Measurements from ENCODE around the gene EHD1.

EHD1 gene

GRCh38 chr11:64872790-64873488, 5.5 kb downstream of the EHD1 start:
- no peak for DNase-seq (ENCODE audit: low read depth)

DNA sequence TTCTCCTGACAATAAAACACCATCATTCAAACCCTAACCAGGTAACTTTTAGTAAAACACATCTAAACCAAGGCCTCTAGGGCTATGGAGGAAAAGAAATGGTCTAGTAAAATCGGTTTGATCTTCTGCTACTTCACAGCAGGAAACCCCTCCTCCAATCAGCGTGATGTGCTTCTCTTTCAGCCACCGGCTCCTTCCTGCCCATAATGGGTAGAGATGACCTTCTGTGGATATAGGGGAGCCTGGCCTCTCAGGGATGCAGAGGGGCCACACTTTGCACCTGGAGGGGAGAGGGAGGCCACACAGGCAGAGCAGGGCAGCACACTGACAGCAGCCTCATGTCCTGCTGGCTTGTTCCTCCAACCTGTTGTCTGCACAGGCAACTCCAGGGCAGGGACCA, 6.9 kb downstream of the EHD1 start:
- no peak for DNase-seq (ENCODE audit: low read depth)

GRCh38 chr11:64870893-64871466, 7.4 kb downstream of the EHD1 start:
- no peak for DNase-seq (ENCODE audit: low read depth)

- no peak for DNase-seq (ENCODE audit: low read depth)
Observed at GRCh38 chr11:64870176-64870892, 8.1 kb downstream of the EHD1 start.

- DNase-seq (ENCODE audit: low read depth), result no peak
Observed at GRCh38 chr11:64869571-64870175, 8.7 kb downstream of the EHD1 start.

DNA sequence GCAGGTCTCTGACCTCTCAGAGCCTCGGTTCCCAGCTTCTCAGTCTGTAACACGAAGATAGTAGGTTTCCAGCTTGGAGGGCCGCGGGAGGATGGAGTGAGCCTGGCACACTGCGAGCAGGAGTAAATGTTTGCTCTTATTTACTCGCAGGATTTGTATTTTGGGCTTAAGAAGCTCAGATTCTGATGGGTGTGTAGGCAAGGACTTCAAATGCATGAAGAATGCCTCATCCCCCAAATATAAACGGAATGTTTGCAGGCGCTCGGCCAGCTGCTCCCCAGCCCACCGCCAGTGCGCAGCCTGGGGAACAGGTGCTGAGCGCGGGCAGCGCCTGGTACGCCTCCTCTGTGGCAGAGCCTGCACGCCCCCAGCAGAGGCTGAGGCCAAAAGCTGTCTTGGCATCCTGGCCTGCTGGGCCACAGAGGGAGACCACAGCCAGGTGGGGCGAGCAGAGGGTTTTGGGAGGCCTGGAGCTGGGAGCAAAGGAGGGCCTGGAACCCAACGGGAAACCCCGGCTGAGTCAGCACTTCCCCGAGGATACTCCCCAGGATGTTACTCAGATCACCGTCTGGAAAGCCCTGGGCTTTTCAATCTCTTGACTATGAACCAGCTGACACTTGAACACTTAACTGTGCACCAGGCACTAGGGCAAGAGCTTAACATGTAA, 9.4 kb downstream of the EHD1 start:
- no peak for DNase-seq (ENCODE audit: low read depth)

- no peak for DNase-seq (ENCODE audit: low read depth)
Observed at GRCh38 chr11:64867748-64868462, 10.5 kb downstream of the EHD1 start.

GRCh38 chr11:64866173-64866491, 12.3 kb downstream of the EHD1 start:
- DNase-seq (ENCODE audit: low read depth), result no peak

- DNase-seq (ENCODE audit: low read depth), result no peak
Observed at GRCh38 chr11:64865286-64866172, 12.9 kb downstream of the EHD1 start.

- DNase-seq (ENCODE audit: low read depth), result peak; percentile 56
Observed at GRCh38 chr11:64864473-64865285, 13.7 kb downstream of the EHD1 start.

- DNase-seq (ENCODE audit: low read depth), result no peak
Observed at GRCh38 chr11:64864135-64864472, 14.3 kb downstream of the EHD1 start.

DNA sequence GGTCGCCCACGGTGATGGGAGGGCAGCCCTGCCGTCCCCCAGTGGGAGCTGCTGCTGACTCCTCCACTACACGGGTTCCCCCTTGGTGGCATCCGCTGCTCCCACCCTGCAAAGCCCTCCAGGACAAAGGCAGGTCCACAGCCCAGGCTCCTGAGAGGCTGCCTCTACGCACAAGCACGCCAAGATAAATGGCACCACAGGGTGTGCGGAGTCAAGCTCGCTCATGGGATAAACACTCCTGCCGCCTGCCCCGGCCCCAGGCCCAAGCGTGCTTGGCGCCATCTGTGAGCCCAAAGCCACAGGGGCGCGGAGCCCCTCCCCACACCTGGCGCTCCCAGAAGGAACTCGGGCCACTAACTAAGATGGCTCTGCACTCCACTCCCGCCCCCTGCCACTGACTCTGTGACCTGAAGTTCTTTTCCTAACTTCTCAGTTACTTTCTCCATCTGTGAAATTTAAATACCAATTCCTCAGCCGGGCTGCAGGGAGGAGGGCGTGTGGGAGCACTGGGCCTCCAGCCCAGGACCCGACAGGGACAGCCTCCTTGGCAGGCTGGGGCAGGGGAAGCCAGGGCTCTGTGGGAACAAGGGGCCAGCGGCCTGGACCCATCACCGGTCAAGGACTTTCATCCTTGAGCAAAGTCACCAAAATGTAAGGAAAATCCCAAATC, 14.9 kb downstream of the EHD1 start:
- DNase-seq (ENCODE audit: low read depth), result no peak

- no peak for DNase-seq (ENCODE audit: low read depth)
Observed at GRCh38 chr11:64862987-64863390, 15.4 kb downstream of the EHD1 start.

DNA sequence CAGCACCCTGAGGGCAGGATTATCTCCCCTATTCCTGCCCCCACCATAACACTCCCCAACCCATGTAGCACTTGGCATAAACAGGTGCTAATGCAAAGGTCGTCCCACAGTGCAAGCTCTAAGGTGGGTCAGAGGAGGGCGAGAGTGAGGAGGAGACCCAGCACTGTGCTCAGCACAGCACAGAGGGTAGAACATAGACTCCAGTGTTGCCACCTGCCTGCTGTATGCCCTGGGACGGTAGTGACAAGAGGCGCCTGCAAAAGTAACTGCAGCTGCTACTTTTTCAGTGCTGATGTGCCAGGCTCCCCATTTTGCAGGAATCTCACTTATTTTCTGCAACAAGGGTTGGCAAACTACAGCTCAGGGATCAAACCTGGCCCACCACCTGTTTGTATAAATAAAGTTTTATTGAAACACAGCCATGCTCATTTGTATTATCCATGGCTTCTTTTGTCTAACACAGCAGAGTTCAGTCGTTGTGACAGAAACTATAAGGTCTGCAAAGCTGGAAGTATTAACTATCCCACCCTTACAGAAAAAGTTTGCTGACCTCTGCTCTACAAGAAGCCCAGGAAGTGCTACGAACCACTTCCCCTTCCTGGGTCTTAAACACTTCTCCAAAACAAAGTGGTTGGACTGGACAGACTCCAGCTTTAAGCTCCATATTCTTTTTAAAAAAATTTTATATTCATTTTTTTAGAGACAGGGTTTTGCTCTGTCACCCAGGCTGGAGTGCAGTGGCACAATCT, 17.0 kb downstream of the EHD1 start:
- no peak for DNase-seq (ENCODE audit: low read depth)

DNA sequence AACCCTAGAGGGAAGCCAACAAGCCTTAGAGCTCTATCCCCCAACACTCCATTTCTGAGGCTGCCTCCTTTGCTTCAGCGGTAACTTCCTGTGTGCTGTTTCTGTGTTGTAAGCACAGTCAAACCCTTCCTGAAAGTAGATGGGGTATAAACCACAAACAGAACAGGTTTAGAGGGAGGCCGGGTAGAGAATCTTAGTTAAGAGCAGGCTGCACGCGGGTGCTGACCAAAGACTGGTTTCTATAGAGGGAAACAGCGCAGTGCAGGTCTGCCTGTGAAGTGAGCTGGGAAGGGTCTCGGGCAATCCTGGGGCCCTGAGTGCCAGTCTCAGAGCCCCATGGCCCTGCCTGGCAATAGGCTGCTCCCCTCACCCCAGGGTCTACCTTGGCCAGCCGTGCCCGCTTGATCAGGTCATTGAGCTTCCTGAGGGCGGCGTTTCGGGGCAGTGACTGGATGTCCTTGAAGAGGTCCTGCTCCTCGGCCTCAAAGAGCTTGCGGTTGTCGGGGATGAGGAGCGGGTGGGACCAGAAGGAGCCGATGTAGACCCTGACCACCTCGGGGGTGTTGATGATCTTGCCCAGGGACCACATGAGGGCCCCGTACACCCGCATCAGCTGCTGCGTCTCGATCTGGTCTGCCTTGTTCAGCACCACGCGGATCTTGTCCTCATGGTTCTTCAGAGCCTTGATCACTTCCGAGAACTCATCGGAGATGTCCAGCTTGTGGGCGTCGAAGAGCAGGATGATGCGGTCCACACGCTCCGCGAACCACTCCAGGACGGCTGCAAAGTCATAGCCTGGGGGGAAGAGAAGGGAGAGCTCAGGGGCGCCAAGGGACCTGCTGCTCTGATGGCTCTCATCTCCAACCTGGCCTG, 18.6 kb downstream of the EHD1 start:
- DNase-seq (ENCODE audit: low read depth), result peak; percentile 49

DNA sequence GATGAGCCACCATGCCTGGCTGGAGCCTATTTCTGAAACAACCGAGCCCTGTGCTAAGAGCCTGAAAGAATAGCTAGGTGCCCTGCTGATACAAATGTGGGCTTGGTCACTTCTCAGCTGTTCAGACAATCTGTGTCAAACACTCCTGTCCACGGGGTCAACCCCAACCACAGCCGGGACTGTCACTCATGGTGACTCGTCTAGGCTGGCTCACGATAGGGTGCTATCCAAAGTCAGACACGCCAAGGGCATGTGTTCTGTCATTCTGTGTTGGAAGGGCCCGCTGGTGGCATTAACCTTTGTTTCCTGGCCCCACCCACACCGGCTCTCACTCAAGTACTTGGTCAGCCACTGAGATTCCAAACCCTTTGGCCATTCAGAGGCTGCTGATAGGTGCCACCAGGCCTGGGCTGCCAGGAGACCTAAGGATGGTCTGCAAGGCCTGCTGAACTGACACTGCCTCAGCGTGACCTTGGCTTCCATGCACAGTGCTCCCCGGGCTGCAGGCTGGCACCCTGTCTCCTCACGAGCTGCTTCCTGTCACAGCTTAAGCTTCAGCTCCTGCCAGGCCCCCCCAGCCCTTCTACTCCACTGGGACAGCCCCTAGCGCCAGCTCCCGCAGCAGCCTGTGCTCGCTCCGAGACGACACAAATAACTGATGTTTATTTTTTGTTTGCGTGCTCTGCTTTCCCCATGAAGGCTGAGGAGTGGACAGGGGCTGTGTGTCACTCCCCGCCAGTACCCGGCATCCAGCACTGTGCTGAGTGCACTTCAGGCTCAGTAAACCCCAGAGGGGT, 19.8 kb downstream of the EHD1 start:
- no peak for DNase-seq (ENCODE audit: low read depth)

DNA sequence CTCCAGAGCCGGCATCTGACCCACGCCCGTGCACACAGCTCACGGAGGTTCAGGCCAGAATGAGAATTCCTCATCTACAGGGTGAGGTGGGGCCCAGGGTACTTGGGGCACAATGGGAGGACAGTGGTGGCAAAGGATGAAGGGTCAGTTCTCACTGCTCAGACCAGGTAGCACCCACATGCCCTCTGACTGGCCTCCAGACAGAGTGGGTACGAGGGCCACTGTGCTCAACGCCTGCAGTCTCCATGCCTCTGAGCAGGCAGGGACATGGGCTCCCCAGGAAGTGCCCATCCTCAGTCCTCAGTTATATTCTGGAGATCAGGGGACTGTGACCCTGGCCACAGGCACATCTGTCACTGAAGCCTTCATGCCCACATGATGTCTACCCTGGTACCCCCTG, 20.9 kb downstream of the EHD1 start:
- DNase-seq (ENCODE audit: low read depth), result no peak

Data from stimulated activated CD8-positive, alpha-beta memory T cell treated with anti-CD3 and anti-CD28 coated beads, Interleukin-4, amount 100 ng/mL, for 24 hours (primary cell).